Activated naive CD8-positive, alpha-beta T cell treated with anti-CD3 and anti-CD28 coated beads, Interleukin-2, amount 10 ng/mL, durations not matched to agents 7 days and 5 days (primary cell): ENCODE data around the gene HSD17B12. TPM values are rescaled to one million over a fixed set of nuclear protein-coding genes. Genes with fewer than 3 reads are reported as not detected.
"Not testable (repeated sequence)": the region's sequence is repeated elsewhere in the genome, so short reads cannot be mapped to it uniquely, and the experiment has no call there.

Experiments
- ATAC-seq: fragments of 150-1000 bp; cut with Tn5 transposase; one replicate; pipeline ENCODE4 v1.10.0; 2021; ENCODE audit warnings: low read depth, moderate library complexity
- POLR2A ChIA-PET: fragments of 350-600 bp; sonication (Branson Sonifier 250); formaldehyde crosslinking; loops from one replicate; lab custom pipeline; 2021; ENCODE audit warnings: antibody characterized with exemption; lab: Charles Lee
- DNase-seq: peaks from one replicate; pipeline ENCODE4 v3.0.0; 2021
- H3K27ac Mint-ChIP-seq: one replicate; pipeline ENCODE4 v1.8.0; 2022; ENCODE audit warnings: mild to moderate bottlenecking, mixed read lengths
- H3K27me3 Mint-ChIP-seq: one replicate; pipeline ENCODE4 v1.8.0; 2022; ENCODE audit warnings: mild to moderate bottlenecking, moderate library complexity, mixed read lengths
- H3K36me3 Mint-ChIP-seq: one replicate; pipeline ENCODE4 v1.8.0; 2021; ENCODE audit warnings: mild to moderate bottlenecking, mixed read lengths
- H3K4me1 Mint-ChIP-seq: one replicate; pipeline ENCODE4 v1.8.0; 2021; ENCODE audit warnings: mixed read lengths
- H3K4me3 Mint-ChIP-seq: one replicate; pipeline ENCODE4 v1.8.0; 2022; ENCODE audit warnings: mild to moderate bottlenecking, moderate library complexity, mixed read lengths
- H3K9me3 Mint-ChIP-seq: one replicate; pipeline ENCODE4 v1.8.0; 2021; ENCODE audit warnings: mixed read lengths
- total RNA-seq, 2 experiments: library from RNA; stranded (reverse); gene quantifications; one replicate each; pipeline ENCODE4 v1.2.3, GENCODE V29; 2021

Gene HSD17B12
- 10 to 100 TPM; 32.6 to 37.0 TPM for total RNA-seq

DNA sequence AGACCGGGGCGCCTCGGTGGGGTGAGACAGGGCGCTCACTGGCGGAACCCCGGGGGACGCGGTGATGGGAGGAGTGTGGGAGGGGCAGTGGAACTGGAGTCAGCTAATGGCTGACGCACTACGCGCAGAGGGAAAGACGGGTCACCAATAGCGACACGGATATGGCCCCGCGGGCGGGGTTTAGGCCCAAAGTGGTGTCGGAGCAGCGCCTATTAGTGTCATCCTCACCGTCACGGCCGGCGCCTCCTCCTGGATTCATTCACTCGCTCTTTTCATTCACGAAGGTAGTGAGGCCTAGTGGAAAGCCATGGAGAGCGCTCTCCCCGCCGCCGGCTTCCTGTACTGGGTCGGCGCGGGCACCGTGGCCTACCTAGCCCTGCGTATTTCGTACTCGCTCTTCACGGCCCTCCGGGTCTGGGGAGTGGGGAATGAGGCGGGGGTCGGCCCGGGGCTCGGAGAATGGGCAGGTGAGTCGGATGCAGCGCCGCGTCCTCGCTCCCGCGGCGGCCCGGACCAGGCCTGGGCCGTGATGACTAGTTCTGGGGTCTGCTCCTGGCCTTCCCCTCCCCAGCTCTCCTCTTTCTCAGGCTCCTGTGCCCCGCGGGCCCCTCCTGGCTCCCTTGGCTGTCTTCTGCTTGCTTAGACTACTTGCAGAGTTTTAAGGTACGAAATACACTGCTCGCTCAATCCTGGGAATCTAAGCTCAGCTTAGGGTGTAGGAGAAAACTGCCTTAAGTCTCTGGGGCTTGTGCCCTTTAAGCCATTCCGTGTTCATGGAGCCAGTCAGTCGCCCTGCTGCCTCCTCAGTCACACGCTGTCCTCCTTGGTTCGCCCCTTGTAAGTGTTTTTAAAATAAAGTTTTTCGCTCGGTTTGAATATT is at the start of gene HSD17B12:
HSD17B12 (plus strand) TSS at position 218 of the 880 bp plus-strand sequence; CDS start at position 308, 90 bp downstream.
- peaks cover 23% of the 10 kb centered on the region for H3K36me3 Mint-ChIP-seq
- peak; percentile 95 for ATAC-seq
- peak within 1 kb of the TSS; percentile 95 for H3K27ac Mint-ChIP-seq
- peaks cover 7% of the 10 kb centered on the region for H3K9me3 Mint-ChIP-seq
- peaks cover 20% of the 10 kb centered on the region for H3K27me3 Mint-ChIP-seq
- POLR2A ChIA-PET = interaction anchor here (0.6 to 1.8 kb wide), 11 partner anchors 14 to 386 kb away, joined by 3 to 7 read pairs (median 4); partner anchors contain the start of genes ACCS, C11orf96 and TTC17
- H3K4me3 Mint-ChIP-seq = peak within 1 kb of the TSS; percentile 93
- DNase-seq = peak; percentile 96
- H3K4me1 Mint-ChIP-seq = peaks cover 28% of the 10 kb centered on the region

- Mint-ChIP-seq H3K36me3 (no peaks in the 10 kb centered on the region), H3K27me3 (peaks cover 61% of the 10 kb centered on the region), H3K4me1 (no peaks in the 10 kb centered on the region), H3K4me3 (no peak overlapping the region), H3K9me3 (no peaks in the 10 kb centered on the region), H3K27ac (no peak overlapping the region)
- POLR2A ChIA-PET = no interaction called here
- ATAC-seq (no peak), DNase-seq (no peak)
Measured at GRCh38 chr11:43631732-43632131, 48.8 kb upstream of the HSD17B12 start.

DNA sequence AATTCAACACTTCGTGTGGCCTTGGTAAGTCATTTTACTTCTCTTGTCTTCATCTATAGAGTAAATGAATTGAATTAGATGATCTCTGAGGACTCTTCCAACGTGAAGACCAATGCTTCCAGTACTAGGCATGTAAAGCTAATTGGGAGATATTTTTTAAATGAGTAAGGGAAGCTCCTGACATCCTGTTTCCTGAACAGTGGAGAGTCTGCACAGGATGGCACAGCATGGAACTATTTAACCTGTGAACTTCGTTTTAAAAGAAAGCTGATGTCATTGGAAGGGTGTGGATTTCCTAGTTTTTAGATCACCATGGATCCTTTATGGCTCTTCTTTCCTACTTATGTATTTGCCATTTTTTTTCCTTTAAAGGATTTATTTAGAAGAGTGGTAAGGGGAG is 48.4 kb upstream of the HSD17B12 start:
- POLR2A ChIA-PET = no interaction called here
- DNase-seq (no peak), ATAC-seq (no peak)
- Mint-ChIP-seq H3K4me1 (no peaks in the 10 kb centered on the region), H3K27me3 (peaks cover 59% of the 10 kb centered on the region), H3K9me3 (no peaks in the 10 kb centered on the region), H3K27ac (no peak overlapping the region), H3K36me3 (no peaks in the 10 kb centered on the region), H3K4me3 (no peak overlapping the region)

GRCh38 chr11:43638717-43639116 is 41.8 kb upstream of the HSD17B12 start:
- peaks cover 57% of the 10 kb centered on the region for H3K27me3 Mint-ChIP-seq
- no peak overlapping the region for H3K27ac Mint-ChIP-seq

GRCh38 chr11:43639224-43639623 is 41.3 kb upstream of the HSD17B12 start:
- no peak for DNase-seq
- Mint-ChIP-seq H3K27ac (no peak overlapping the region), H3K4me3 (no peak overlapping the region), H3K4me1 (peaks cover 4% of the 10 kb centered on the region), H3K36me3 (no peaks in the 10 kb centered on the region), H3K27me3 (peaks cover 55% of the 10 kb centered on the region), H3K9me3 (no peaks in the 10 kb centered on the region)
- POLR2A ChIA-PET = interaction anchor here (0.7 to 1.0 kb wide), 2 partner anchors 42 to 304 kb away, joined by 3 to 5 read pairs; no protein-coding TSS in a partner anchor
- no peak for ATAC-seq

More at GRCh38 chr11:43638717-43639116, 41.8 kb upstream of the HSD17B12 start:
- Mint-ChIP-seq H3K9me3 (no peaks in the 10 kb centered on the region), H3K4me1 (peaks cover 1% of the 10 kb centered on the region), H3K36me3 (no peaks in the 10 kb centered on the region), H3K4me3 (no peak overlapping the region)
- POLR2A ChIA-PET = interaction anchor here (1.0 kb wide), 1 partner anchor 42 kb away, joined by 3 read pairs; no protein-coding TSS in a partner anchor
- DNase-seq = no peak
- no peak for ATAC-seq

DNA sequence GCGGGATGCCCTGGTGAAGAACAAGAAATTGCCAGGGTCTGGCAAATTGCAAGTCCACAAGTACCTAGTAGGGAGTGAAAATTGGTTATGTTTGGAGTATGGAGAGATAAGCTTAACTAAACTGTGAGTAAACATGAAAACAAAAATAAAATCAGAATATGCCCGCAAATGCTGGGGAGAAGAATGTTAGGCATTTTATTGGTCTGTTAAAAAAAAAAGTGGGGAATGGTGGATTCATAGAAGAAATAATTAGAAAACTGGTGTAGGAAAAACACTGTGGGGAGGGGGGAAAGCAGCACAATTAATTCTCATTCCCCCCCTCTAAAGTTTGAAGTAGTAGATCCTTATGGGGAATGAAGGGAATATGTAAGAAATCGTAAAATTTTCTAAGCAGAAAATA is 40.6 kb upstream of the HSD17B12 start:
- POLR2A ChIA-PET = interaction anchor here (0.7 to 1.0 kb wide), 2 partner anchors 41 to 303 kb away, joined by 3 to 5 read pairs; no protein-coding TSS in a partner anchor
- Mint-ChIP-seq H3K36me3 (no peaks in the 10 kb centered on the region), H3K27ac (no peak overlapping the region), H3K9me3 (no peaks in the 10 kb centered on the region), H3K4me1 (peaks cover 7% of the 10 kb centered on the region), H3K27me3 (peaks cover 51% of the 10 kb centered on the region), H3K4me3 (no peak overlapping the region)
- ATAC-seq (no peak), DNase-seq (no peak)

GRCh38 chr11:43643898-43644620 is 36.5 kb upstream of the HSD17B12 start:
- no peaks in the 10 kb centered on the region for H3K9me3 Mint-ChIP-seq
- ATAC-seq = peak; percentile 99
- POLR2A ChIA-PET = interaction anchor here (1.4 kb wide), 1 partner anchor 37 kb away, joined by 7 read pairs; the partner anchor contains the start of gene HSD17B12
- H3K36me3 Mint-ChIP-seq = no peaks in the 10 kb centered on the region
- peaks cover 10% of the 10 kb centered on the region for H3K4me1 Mint-ChIP-seq
- H3K4me3 Mint-ChIP-seq = peak overlapping the region; percentile 93
- DNase-seq = peak; percentile 92
- peaks cover 21% of the 10 kb centered on the region for H3K27me3 Mint-ChIP-seq
- H3K27ac Mint-ChIP-seq = peak overlapping the region; percentile 94

GRCh38 chr11:43644621-43645299 is 35.8 kb upstream of the HSD17B12 start:
- peaks cover 1% of the 10 kb centered on the region for H3K36me3 Mint-ChIP-seq
- H3K4me1 Mint-ChIP-seq = peaks cover 10% of the 10 kb centered on the region
- DNase-seq (no peak), ATAC-seq (no peak)
- H3K27me3 Mint-ChIP-seq = peaks cover 14% of the 10 kb centered on the region
- peak overlapping the region; percentile 94 for H3K27ac Mint-ChIP-seq
- POLR2A ChIA-PET = interaction anchor here (0.6 to 1.4 kb wide), 2 partner anchors 36 to 54 kb away, joined by 4 to 7 read pairs; partner anchors contain the start of gene HSD17B12
- peak overlapping the region; percentile 93 for H3K4me3 Mint-ChIP-seq
- H3K9me3 Mint-ChIP-seq = no peaks in the 10 kb centered on the region

DNA sequence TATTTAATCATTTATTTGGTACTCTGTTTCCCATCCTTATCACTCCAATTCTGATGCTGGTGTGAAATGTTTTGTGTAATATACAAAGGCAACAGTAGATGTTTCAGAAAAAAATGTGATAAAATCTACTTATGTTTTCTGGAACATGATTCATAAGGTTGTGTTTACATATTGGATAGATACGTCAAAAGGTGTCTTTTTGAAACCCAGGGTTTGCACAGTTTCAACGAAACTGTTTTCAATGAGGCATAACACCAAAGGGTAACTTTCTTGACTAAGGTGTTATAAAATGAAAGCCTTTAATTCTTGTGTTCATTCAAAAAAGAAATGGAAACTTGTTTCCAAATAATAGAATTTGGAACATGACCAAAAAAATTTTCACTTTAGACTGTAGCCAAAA is 33.8 kb upstream of the HSD17B12 start:
- POLR2A ChIA-PET = no interaction called here
- peaks cover 3% of the 10 kb centered on the region for H3K27me3 Mint-ChIP-seq
- H3K4me1 Mint-ChIP-seq = peaks cover 10% of the 10 kb centered on the region
- peaks cover 1% of the 10 kb centered on the region for H3K9me3 Mint-ChIP-seq
- no peak overlapping the region for H3K27ac Mint-ChIP-seq
- no peak for ATAC-seq
- H3K36me3 Mint-ChIP-seq = peaks cover 2% of the 10 kb centered on the region
- H3K4me3 Mint-ChIP-seq = no peak overlapping the region
- DNase-seq = no peak

DNA sequence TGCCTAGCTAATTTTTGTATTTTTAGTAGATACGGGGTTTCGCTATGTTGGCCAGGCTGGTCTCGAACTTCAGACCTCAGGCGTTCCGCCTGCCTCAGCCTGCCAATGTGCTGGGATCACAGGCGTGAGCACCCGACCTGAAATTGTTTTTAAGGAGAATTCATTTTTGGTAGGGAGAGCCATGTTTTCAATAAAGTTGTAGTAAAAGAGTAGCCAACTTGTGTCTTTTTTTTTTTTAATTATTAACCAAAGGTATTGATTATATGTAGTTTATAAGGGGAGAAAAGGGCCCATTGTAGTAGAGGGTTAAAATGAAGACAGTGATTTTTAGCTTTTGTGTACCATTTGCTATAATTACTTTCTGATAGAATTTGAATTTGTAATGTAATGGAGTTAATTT is 31.6 kb upstream of the HSD17B12 start:
- peaks cover 1% of the 10 kb centered on the region for H3K9me3 Mint-ChIP-seq
- POLR2A ChIA-PET = no interaction called here
- no peak for DNase-seq
- H3K4me1 Mint-ChIP-seq = peaks cover 7% of the 10 kb centered on the region
- H3K27me3 Mint-ChIP-seq = peaks cover 6% of the 10 kb centered on the region
- ATAC-seq = no peak
- no peak overlapping the region for H3K4me3 Mint-ChIP-seq
- peaks cover 2% of the 10 kb centered on the region for H3K36me3 Mint-ChIP-seq
- no peak overlapping the region for H3K27ac Mint-ChIP-seq

DNA sequence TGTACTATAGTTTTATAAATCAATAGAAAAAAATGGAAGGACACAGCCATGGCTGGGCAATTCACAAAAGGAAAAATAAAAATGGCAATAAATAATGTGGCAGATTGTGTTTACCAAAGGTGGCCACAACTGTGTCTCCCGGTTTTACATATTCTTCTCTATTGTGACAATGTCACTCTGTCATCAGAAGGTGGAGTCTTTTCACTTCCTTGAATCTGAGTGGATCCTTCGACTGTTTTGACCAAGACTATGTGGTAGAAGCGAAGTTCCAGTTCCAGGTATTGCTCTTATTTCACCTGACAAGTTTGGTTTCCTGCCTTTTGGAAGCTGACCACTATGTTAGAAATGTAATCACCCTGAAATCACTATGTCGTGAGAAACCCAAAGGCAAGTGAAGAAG is 31.0 kb upstream of the HSD17B12 start:
- POLR2A ChIA-PET = no interaction called here
- peaks cover 6% of the 10 kb centered on the region for H3K4me1 Mint-ChIP-seq
- no peak overlapping the region for H3K4me3 Mint-ChIP-seq
- H3K36me3 Mint-ChIP-seq = peaks cover 2% of the 10 kb centered on the region
- ATAC-seq (no peak), DNase-seq (no peak)
- no peak overlapping the region for H3K27ac Mint-ChIP-seq
- peaks cover 6% of the 10 kb centered on the region for H3K27me3 Mint-ChIP-seq
- peaks cover 1% of the 10 kb centered on the region for H3K9me3 Mint-ChIP-seq

DNA sequence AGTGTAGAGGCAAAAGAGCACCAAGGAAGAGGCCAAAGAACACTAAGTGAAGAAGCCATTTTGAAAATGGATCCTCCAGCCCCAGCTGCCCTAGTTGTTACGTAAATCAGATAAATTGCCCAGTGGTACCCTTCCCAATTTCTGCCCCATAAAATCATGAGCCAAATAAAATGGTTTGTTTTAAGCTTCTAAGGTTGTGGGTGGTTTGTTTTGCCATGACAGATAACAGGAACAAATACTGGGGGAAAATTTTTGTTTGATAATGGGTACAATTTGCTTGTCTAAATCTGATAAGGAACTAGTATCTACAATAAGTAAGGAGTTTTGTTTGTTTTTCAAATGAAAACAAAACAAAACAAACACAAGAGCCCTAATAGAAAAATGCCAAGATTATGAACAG is 30.6 kb upstream of the HSD17B12 start:
- H3K9me3 Mint-ChIP-seq = peaks cover 1% of the 10 kb centered on the region
- no peak for ATAC-seq
- peaks cover 3% of the 10 kb centered on the region for H3K4me1 Mint-ChIP-seq
- POLR2A ChIA-PET = no interaction called here
- no peak overlapping the region for H3K4me3 Mint-ChIP-seq
- no peak for DNase-seq
- H3K27me3 Mint-ChIP-seq = peaks cover 10% of the 10 kb centered on the region
- peaks cover 2% of the 10 kb centered on the region for H3K36me3 Mint-ChIP-seq
- no peak overlapping the region for H3K27ac Mint-ChIP-seq

GRCh38 chr11:43663018-43663417 is 17.5 kb upstream of the HSD17B12 start:
- H3K27me3 Mint-ChIP-seq = peaks cover 23% of the 10 kb centered on the region
- H3K36me3 Mint-ChIP-seq, H3K4me1 Mint-ChIP-seq, DNase-seq, H3K27ac Mint-ChIP-seq, POLR2A ChIA-PET, ATAC-seq, H3K4me3 Mint-ChIP-seq, H3K9me3 Mint-ChIP-seq: not testable (repeated sequence)
